SH-SY5Y (cell line): Measurements from ENCODE around the gene GLT8D2.

Source experiments
- GATA2 ChIP-seq: IDR thresholded peaks from 2 replicates; pipeline ENCODE4 v1.6.1; 2011; ENCODE audit warnings: mild to moderate bottlenecking, low read depth, low read length
- GATA3 ChIP-seq: IDR thresholded peaks from 2 replicates; pipeline ENCODE4 v1.6.1; 2011; ENCODE audit warnings: low read depth, mild to moderate bottlenecking, low read length, moderate library complexity

DNA sequence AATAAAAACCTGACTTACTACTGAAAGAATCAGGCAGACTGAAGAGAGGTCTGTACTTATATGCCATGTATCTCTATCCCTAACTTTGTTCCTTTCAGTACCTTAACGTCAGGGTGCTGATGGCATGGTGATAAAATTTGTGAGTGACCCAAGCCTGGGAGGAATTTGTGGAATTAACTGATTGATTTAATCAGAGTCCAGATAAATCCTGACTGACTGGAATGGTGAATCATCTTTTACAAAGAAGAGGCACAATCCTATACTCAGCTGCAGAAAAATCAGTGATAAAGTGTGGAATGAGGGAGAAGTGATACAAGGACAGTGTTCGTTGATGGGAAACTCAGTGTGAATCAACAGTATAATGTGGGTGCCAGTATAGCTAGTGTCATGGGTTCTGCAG is 80.6 kb downstream of the GLT8D2 start:
- TF ChIP-seq GATA2, result no peak
- no peak for TF ChIP-seq GATA3
